Lung (tissue), 12 donors: ENCODE results near the gene NCKAP5L. TPM values are rescaled to one million over a fixed set of nuclear protein-coding genes. Genes with fewer than 3 reads are reported as not detected.

Experiments used
- ATAC-seq: fragments of 200-7000 bp; cut with Tn5 transposase; one replicate; pipeline ENCODE4 v1.9.1; 2020; ENCODE audit warnings: moderate number of reproducible peaks; ENCODE audit not compliant: insufficient read depth, low FRiP score
- DNase-seq, 3 donors: peaks; one replicate each; pipeline ENCODE4 v3.0.0-alpha.2; 2013 to 2017
- H3K27ac ChIP-seq, 2 donors: one replicate each; pipeline ENCODE4 v1.5.1; 2013; ENCODE audit warnings: mild to moderate bottlenecking in 2 of 2, moderate library complexity in 2 of 2, control low read depth in 1 of 2, inconsistent platforms in 1 of 2, low read depth in 1 of 2, low read length in 1 of 2
- H3K27me3 ChIP-seq, 3 donors: one replicate each; pipeline ENCODE4 v1.5.1; 2013; ENCODE audit warnings: low read length in 2 of 3; ENCODE audit not compliant: control insufficient read depth in 3 of 3, insufficient read depth in 3 of 3
- H3K36me3 ChIP-seq, 4 donors: one replicate each; pipeline ENCODE4 v1.5.1; 2013; ENCODE audit warnings: low read length in 4 of 4, mild to moderate bottlenecking in 1 of 4, moderate library complexity in 1 of 4; ENCODE audit not compliant: control insufficient read depth in 4 of 4, insufficient read depth in 4 of 4
- H3K4me1 ChIP-seq, 5 donors: one replicate each; pipeline ENCODE4 v1.5.1; 2013; ENCODE audit warnings: low read length in 5 of 5, mild to moderate bottlenecking in 2 of 5, moderate library complexity in 1 of 5; ENCODE audit not compliant: control insufficient read depth in 5 of 5, insufficient read depth in 5 of 5
- H3K4me3 ChIP-seq: one replicate; pipeline ENCODE4 v1.5.1; 2013; ENCODE audit warnings: mild to moderate bottlenecking, control low read depth, moderate library complexity
- H3K9ac ChIP-seq, 2 donors: one replicate each; pipeline ENCODE4 v1.5.1; 2013; ENCODE audit warnings: low read length in 2 of 2, control low read depth in 1 of 2; ENCODE audit not compliant: insufficient read depth in 1 of 2
- H3K9me3 ChIP-seq, 4 donors: one replicate each; pipeline ENCODE4 v1.5.1; 2013; ENCODE audit warnings: low read length in 3 of 4, mild to moderate bottlenecking in 1 of 4, moderate library complexity in 1 of 4; ENCODE audit not compliant: control insufficient read depth in 4 of 4, insufficient read depth in 3 of 4
- WGBS, 2 donors: extraction: QIAGEN DNeasy Blood & Tissue Kit; methylation state at CpG; one replicate each; pipeline ENCODE4 v1.1.7; 2013; 5-methylcytosine and 5-hydroxymethylcytosine counted together
- polyA plus RNA-seq, 2 donors: library from polyadenylated mRNA; stranded (reverse); fragments of 200-250 nt; gene quantifications; one replicate each; pipeline ENCODE4 v1.2.1, GENCODE V29; 2013
- total RNA-seq, 2 donors: library from RNA; depleted of rRNA in 1 of 2; stranded (reverse); fragments of >200 nt in 1 of 2; gene quantifications; one replicate each; pipeline ENCODE4 v1.2.1, GENCODE V29; 2014 to 2021
- TF ChIP-seq, protein P1 (sequence below): IDR thresholded peaks from 2 replicates; pipeline ENCODE4 v1.5.1; 2012; ENCODE audit warnings: mild to moderate bottlenecking; ENCODE audit errors: control extremely low read depth, extremely low read depth
- donor health status: control.
- donor health status: control.
- donor health status: Bipolar disorder and iron deficiency.
- donor health status: healthy.
- donor health status: DM: yes; HTN: yes; CAD: no.

The NCKAP5L gene
- total and polyA plus RNA-seq, 4 donors = 15.7 to 30.8 (median 20.1) TPM

DNA sequence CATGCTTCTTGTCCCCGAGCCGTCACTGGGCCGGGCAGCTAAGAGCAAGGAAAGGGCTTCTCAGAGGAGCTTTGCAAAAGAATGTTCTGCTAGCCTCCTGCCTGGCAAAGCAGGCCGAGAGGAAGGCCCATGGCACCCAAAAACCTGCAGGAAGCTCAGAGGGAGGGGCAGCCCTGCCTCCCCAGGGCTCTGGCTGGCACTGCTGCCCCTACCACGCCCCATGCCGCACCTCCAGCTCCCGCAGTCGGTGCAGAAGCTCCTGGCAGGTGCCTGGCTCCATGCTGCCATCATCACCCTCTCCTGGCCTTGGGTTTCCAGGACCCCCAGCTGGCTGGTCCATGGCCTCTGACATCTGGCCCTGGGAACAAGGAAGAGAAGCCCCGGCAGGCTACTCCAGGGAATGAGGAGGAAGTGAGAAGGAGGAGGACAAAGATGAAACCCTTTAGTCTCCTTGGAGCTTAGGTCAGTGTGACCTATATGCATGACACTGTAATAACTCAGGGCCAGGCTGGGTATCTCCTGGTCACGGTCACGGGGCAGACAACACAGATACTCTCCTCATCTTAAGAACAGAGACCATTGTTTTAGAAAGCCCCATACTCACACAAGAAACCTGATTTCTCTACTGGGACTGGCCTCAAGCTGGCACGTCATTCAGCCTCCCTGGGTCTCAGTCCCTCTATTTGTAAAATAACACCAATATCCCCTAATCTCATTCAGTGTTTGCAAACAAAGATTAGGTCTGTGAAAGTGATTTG lies 24.3 kb downstream of the NCKAP5L start:
- no peak for DNase-seq
- 93 to 94% methylated on average over 12 of the region's 12 CpGs for WGBS, 2 donors
- H3K9ac ChIP-seq = no peak overlapping the region
- H3K27me3 ChIP-seq = no peaks in the 10 kb centered on the region
- no peaks in the 10 kb centered on the region for H3K9me3 ChIP-seq
- peaks cover 3 to 19% (median 9%) of the 10 kb centered on the region in 5 donors for H3K4me1 ChIP-seq
- TF ChIP-seq, protein P1, sequence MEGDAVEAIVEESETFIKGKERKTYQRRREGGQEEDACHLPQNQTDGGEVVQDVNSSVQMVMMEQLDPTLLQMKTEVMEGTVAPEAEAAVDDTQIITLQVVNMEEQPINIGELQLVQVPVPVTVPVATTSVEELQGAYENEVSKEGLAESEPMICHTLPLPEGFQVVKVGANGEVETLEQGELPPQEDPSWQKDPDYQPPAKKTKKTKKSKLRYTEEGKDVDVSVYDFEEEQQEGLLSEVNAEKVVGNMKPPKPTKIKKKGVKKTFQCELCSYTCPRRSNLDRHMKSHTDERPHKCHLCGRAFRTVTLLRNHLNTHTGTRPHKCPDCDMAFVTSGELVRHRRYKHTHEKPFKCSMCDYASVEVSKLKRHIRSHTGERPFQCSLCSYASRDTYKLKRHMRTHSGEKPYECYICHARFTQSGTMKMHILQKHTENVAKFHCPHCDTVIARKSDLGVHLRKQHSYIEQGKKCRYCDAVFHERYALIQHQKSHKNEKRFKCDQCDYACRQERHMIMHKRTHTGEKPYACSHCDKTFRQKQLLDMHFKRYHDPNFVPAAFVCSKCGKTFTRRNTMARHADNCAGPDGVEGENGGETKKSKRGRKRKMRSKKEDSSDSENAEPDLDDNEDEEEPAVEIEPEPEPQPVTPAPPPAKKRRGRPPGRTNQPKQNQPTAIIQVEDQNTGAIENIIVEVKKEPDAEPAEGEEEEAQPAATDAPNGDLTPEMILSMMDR = no peak
- H3K27ac ChIP-seq = no peak overlapping the region
- no peak overlapping the region for H3K4me3 ChIP-seq
- H3K36me3 ChIP-seq = peaks cover 0 to 47% (median 40%) of the 10 kb centered on the region in 4 donors
- no peak for ATAC-seq

DNA sequence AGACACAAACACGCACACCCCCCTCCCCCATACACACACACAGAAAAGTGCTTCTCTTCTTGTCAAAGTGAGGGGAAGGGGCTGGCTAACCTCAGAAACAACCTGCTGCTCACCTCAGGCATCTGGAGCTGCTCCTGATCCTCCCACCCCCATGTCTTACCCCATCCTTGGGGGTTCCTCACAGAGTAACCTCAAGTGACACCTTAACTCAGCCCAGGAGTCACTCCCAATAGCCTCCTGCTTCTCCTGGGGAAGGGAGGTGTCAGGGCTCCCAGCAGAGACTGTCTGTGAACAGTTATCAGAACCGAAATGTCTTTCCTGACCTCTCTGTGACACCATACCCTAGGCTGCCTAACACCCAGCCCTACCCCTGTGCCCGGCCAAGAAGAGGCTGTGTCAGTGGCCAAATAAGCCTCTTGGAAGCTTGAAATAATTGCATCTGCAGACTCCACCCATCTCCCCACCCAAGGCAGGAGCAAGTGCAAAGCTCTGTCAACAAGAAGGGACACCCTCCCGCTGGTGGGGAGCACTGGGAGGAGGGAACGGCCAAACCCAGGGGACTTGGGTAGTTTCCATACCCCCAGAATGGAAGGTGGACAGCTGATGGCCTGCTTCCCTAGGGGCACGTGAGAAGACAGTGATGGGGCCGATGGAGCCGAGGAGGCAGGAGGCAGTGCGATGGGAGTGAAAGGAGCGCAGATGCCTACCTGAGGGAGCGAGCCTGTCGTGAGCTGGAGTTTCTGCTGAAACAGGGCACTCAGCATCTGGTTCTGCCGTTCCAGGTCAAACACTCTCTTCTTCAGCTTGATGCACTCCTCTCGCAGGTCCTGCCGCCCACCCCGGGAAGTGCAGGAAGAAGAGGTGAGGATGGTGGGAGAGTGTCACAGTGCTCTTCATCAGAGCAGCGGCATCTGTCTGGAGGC lies 26.8 kb downstream of the NCKAP5L start:
- Histone ChIP-seq H3K27me3 (no peaks in the 10 kb centered on the region), H3K9ac (no peak overlapping the region), H3K9me3 (no peaks in the 10 kb centered on the region), H3K27ac (no peak overlapping the region), H3K36me3 (peaks cover 8 to 67% (median 47%) of the 10 kb centered on the region in 4 donors), H3K4me1 (peaks cover 0 to 6% (median 0%) of the 10 kb centered on the region in 5 donors), H3K4me3 (no peak overlapping the region)
- no peak for ATAC-seq
- no peak for DNase-seq
- TF ChIP-seq, protein P1 = no peak
- 87 to 93% methylated on average over 17 of the region's 17 CpGs for WGBS, 2 donors

DNA sequence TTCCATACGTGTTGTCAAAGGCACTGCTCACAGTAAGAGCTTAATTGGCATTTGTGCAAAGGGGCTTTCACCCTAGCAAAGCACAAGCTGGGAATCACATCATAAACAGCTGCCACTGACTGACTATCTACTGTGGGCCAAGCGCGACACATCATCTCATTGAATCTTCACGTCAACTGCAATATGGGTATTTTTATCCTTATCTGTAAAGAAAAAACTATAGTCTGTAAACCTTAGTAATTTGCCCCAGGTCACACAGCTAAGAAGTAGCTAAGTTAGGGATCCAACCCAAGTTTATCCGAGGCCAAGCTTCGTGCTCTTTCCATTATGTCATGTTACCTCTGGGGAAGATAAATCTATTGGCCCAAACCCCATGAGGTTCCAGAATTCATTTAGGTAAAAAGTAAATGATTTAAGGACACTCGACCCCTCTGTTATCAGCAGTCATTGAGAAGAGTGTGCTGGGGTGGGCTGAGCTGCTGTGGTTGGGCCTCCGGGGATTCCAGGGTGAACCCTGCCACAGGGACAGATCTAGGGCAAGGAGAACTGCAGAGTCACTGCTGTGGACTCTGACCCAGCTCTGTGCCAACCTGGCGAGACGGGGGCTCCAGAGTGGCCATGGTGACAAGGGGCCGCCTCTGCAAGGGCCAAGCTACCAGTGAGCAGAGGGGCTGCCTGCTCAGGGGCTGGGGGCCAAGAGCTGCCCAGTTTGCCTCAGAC lies 27.6 kb downstream of the NCKAP5L start:
- Histone ChIP-seq H3K36me3 (peaks cover 8 to 68% (median 47%) of the 10 kb centered on the region in 4 donors), H3K9ac (no peak overlapping the region), H3K9me3 (no peaks in the 10 kb centered on the region), H3K4me3 (no peak overlapping the region), H3K27me3 (no peaks in the 10 kb centered on the region), H3K4me1 (peaks cover 0 to 6% (median 0%) of the 10 kb centered on the region in 5 donors), H3K27ac (no peak overlapping the region)
- no peak for ATAC-seq
- 82 to 90% methylated on average over 11 of the region's 11 CpGs for WGBS, 2 donors
- peak in 1 of 3 donors; percentile 9 for DNase-seq
- TF ChIP-seq, protein P1 = no peak
